ENCODE data around the gene SLC35A4.

GRCh38 chr5:140565024-140565779 is 574 bp downstream of the SLC35A4 start:
- TF ChIP-seq CTCF (IDR thresholded peaks at IDR 0.05; ENCODE audit: insufficient read depth, low read depth, low read length) (no peak), EZH2 (IDR thresholded peaks at IDR 0.05; ENCODE audit: insufficient read depth, low read length) (no peak)

Data from astrocyte (in vitro differentiated cells and primary cell).